Fibroblast of skin of right quadriceps (primary cell): ENCODE data around the gene ZP1.

Experiments
- DNase-seq: peaks from one replicate; pipeline ENCODE4 v3.0.0-alpha.2; 2013

ZP1 gene

GRCh38 chr11:60910711-60911380 is 43.5 kb downstream of the ZP1 start:
- DNase-seq = no peak

- no peak for DNase-seq
Measured at GRCh38 chr11:60912223-60912850, 45.0 kb downstream of the ZP1 start.

- no peak for DNase-seq
Measured at GRCh38 chr11:60912851-60913528, 45.6 kb downstream of the ZP1 start.

GRCh38 chr11:60913793-60914632 is 46.7 kb downstream of the ZP1 start, which contains the start of gene TMEM109:
TSS of gene TMEM109 (plus strand) at chr11:60914158. CDS start at chr11:60919694, 5,536 bp downstream.
- DNase-seq = peak; percentile 91

GRCh38 chr11:60914633-60915247 is 47.4 kb downstream of the ZP1 start:
- DNase-seq = peak; percentile 19

DNA sequence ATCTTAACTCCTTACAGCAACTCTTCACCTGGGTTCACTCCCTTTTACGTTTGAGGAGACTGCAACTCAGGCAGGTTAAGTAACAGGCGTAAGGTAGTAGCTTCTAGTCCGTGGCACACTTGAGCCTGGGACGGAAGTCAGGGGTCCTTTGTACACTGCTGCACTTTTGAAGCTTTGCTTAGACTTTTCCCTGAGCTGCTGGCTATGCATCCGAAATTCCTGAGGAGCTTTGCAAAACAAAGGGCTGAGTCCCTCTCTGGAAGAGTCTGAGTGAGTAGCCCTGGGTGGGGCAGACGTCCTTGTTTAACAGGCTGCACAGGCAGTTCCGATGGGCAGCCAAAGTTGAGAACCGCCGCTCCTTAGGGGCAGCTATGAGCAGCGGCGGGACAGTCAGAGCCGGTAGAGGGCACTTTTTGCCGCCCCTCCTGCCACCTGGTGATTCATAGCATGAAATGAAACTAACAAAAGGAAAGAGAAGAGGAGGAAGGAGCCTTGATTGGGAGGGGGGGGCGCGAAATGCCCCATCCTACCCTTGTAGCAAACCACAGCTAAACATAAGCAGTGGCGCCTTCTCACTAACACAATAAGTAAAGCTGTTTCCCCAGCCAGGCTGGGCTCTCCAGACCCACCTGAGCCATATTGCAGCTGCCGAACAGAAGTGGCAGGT is 48.0 kb downstream of the ZP1 start:
- peak; percentile 47 for DNase-seq

DNA sequence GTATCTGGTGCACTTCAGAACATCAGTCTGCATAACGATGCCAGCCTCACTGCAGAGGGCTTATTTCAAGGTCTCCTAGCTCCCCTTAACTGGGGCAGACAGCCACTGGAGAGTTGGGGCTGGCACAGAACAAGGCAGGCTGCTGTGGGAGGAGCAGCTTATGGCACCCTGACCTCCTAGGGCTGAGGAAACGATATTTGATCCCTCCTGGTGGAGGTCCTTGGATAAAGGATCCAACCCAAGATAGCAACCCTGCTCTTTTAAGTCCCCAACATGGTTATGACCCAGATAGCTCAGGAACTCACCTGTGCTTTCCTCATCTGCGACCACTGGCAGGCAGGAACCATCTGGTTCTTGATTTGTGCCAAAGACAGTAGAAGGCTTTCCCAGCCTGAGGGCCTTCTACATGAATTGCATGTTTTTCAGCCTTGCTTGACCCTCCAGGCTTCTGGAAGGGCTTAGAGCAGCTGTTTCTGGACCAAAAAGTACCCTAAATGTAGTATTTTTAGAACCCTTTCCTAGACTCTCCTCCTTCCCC is 49.4 kb downstream of the ZP1 start:
- no peak for DNase-seq

GRCh38 chr11:60917267-60917666 is 49.9 kb downstream of the ZP1 start:
- DNase-seq = no peak

GRCh38 chr11:60918251-60918938 is 51.1 kb downstream of the ZP1 start:
- DNase-seq = no peak

GRCh38 chr11:60918939-60919265 is 51.6 kb downstream of the ZP1 start:
- peak; percentile 38 for DNase-seq

- DNase-seq = no peak
Measured at GRCh38 chr11:60919320-60919719, 52.0 kb downstream of the ZP1 start.

GRCh38 chr11:60919956-60920355 is 52.6 kb downstream of the ZP1 start:
- no peak for DNase-seq

DNA sequence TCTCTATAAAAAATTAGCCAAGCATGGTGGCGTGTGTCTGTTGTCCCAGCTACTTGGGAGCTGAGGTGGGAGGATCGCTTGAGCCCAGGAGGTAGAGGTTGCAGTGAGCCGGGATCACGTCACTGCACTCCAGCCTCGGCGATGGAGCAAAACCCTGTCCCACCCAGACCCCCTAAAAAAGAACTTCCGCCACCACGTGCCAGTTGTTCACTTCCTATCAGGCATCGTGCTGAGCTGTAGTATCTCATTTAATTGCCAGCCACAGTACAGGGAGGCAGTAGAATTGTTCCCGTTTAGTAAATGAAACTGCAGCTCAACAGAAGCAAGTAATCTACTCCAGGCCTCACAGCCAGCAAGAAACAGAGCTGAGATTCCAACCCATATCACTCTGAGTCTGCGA is 53.9 kb downstream of the ZP1 start:
- DNase-seq = no peak

GRCh38 chr11:60921777-60922335 is 54.5 kb downstream of the ZP1 start:
- DNase-seq = no peak

DNA sequence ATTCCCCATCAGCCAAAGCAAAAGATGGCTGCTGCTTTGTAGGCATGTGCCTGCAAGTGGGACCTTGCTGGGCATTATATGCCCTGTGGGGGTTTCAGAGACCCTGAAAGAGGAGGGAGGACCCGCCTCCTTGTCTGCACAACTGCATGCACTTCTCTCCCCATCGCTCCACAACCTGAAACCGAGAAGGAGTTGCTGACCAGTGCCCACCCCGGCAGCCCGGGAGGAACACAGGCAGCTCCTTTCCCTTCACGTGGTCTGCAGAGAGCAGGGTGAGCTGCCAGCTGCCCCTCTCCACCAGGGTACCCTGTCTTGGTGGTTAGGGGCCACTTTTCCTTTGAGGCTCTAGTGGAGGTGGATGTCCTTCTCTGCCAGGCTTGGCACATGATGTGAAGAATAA is 55.6 kb downstream of the ZP1 start:
- no peak for DNase-seq

DNA sequence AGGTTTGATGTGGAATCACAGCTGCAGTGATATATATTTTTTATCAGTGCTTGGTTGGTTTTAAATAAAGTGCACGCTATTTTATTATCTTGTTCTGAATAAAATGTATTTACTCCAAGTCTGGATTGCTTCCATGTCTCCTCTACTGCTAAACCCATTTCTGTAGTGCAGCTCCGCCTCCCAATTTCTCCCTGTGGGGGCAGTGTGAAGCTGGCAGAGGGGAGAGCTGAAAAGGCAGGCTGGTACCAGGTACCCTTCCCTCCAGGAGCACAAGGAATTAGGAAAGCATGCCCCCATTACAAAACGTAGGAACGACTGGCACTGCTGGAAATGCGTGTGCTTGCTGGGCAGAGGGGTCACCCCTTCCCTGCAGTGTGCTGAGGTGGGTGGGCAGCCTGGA is 56.0 kb downstream of the ZP1 start:
- DNase-seq = no peak

DNA sequence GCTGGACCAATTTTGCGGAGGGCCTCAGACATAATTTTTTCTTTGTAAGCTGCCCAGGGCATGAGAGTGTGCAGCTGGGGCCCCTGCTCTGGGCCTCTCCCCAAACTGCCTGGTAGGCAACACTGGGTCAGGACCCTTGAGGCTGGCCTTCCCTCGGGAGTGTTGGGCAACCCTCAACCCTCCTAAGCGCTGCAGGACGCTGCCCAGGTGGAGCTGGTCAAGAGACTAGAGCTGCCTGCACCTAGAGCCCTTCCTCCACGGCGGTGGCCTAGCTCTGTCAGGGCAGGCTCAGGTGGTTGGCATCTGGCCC is 56.4 kb downstream of the ZP1 start:
- no peak for DNase-seq

- DNase-seq = peak; percentile 67
Measured at GRCh38 chr11:60924110-60924905, 57.0 kb downstream of the ZP1 start, which contains the start of gene TMEM132A. TSS of gene TMEM132A (plus strand) at chr11:60924460. CDS start at chr11:60924634, 174 bp downstream.
